SH-SY5Y (cell line): ENCODE data around the gene KLRF1.

Source experiments
- GATA2 ChIP-seq: IDR thresholded peaks from 2 replicates; pipeline ENCODE4 v1.6.1; 2011; ENCODE audit warnings: mild to moderate bottlenecking, low read depth, low read length
- GATA3 ChIP-seq: IDR thresholded peaks from 2 replicates; pipeline ENCODE4 v1.6.1; 2011; ENCODE audit warnings: low read depth, mild to moderate bottlenecking, low read length, moderate library complexity

DNA sequence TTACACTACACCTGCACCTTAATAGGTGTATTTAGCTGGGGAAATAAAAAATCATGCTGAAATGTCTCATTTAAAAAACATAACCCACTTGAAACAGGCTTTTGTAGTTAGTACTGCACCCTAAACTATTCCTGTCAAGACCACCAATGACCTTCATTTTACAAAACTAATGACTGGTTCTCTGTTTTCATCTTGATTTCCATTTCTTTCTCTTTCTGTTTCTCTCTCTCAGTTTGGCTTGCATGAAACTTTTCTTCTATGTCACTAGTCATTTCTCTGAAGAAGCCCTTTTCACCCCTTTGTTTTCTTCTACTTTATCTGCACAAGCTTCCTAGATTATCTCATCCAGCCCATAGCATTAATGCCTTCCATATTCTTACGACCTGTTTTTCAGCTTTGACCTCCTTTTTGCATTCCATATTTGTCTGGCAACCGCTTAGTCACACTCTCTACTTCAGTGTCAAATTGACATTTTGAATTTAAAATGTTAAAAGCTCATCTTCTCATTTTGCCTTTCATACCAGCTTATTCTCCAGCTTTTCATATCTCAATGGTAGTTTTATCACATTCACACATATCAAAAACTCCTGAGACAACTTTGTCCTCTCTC is 32.7 kb upstream of the KLRF1 start:
- TF ChIP-seq GATA3: no peak
- TF ChIP-seq GATA2: no peak
